HEK293T (cell line): Measurements from ENCODE around the gene KLHL26.

ENCODE experiments used
- CTCF ChIA-PET: fragments of 350-600 bp; formaldehyde crosslinking; extraction: SDS; loops from one replicate; lab custom pipeline; 2021; ENCODE audit warnings: antibody characterized with exemption, inconsistent platforms; lab: Yijun Ruan, JAX
- POLR2A ChIA-PET: fragments of 350-600 bp; formaldehyde crosslinking; extraction: SDS; loops from one replicate; lab custom pipeline; 2020; ENCODE audit warnings: antibody characterized with exemption, inconsistent platforms; lab: Yijun Ruan, JAX
- DNase-seq: peaks from one replicate; pipeline ENCODE4 v3.0.0; 2012; ENCODE audit warnings: mixed read lengths; ENCODE audit errors: extremely low spot score
- ARNT ChIP-seq: fragments of 450-650 bp; IDR thresholded peaks from 2 replicates; pipeline ENCODE4 v1.6.1; 2017; ENCODE audit warnings: mild to moderate bottlenecking
- BHLHE40 ChIP-seq: fragments of 450-650 bp; IDR thresholded peaks from 2 replicates; pipeline ENCODE4 v1.6.1; 2016; ENCODE audit warnings: mild to moderate bottlenecking, moderate library complexity, borderline replicate concordance
- CTBP1 ChIP-seq: fragments of 450-650 bp; IDR thresholded peaks from 2 replicates; pipeline ENCODE4 v1.6.1; 2016; ENCODE audit warnings: borderline replicate concordance
- ELF4 ChIP-seq: fragments of 450-650 bp; IDR thresholded peaks from 2 replicates; pipeline ENCODE4 v1.6.1; 2017; ENCODE audit warnings: antibody characterized with exemption
- FOXA1 ChIP-seq: fragments of 450-650 bp; IDR thresholded peaks from 2 replicates; pipeline ENCODE4 v1.6.1; 2016; ENCODE audit warnings: mild to moderate bottlenecking
- FOXK2 ChIP-seq: fragments of 450-650 bp; IDR thresholded peaks from 2 replicates; pipeline ENCODE4 v1.6.1; 2016; ENCODE audit warnings: mild to moderate bottlenecking
- FOXM1 ChIP-seq: fragments of 450-650 bp; IDR thresholded peaks from 2 replicates; pipeline ENCODE4 v1.6.1; 2017; ENCODE audit warnings: mild to moderate bottlenecking, borderline replicate concordance
- HDGF ChIP-seq: fragments of 450-650 bp; IDR thresholded peaks from 2 replicates; pipeline ENCODE4 v1.6.1; 2017; ENCODE audit warnings: antibody characterized with exemption, borderline replicate concordance
- L3MBTL2 ChIP-seq: fragments of 450-650 bp; conservative IDR thresholded peaks from 2 replicates; pipeline ENCODE4 v1.6.1; 2016; ENCODE audit warnings: mild to moderate bottlenecking
- LEF1 ChIP-seq: fragments of 450-650 bp; IDR thresholded peaks from 2 replicates; pipeline ENCODE4 v1.6.1; 2017; ENCODE audit warnings: mild to moderate bottlenecking, borderline replicate concordance
- NFRKB ChIP-seq: fragments of 450-650 bp; IDR thresholded peaks from 2 replicates; pipeline ENCODE4 v1.6.1; 2016; ENCODE audit warnings: mild to moderate bottlenecking, moderate library complexity
- PKNOX1 ChIP-seq: fragments of 450-650 bp; IDR thresholded peaks from 2 replicates; pipeline ENCODE4 v1.6.1; 2016
- SP1 ChIP-seq: fragments of 450-650 bp; IDR thresholded peaks from 2 replicates; pipeline ENCODE4 v1.6.1; 2017
- SUZ12 ChIP-seq: fragments of 450-650 bp; IDR thresholded peaks from 2 replicates; pipeline ENCODE4 v1.6.1; 2016; ENCODE audit warnings: mild to moderate bottlenecking
- TARDBP ChIP-seq: fragments of 450-650 bp; IDR thresholded peaks from 2 replicates; pipeline ENCODE4 v1.6.1; 2016
- ZNF384 ChIP-seq: fragments of 450-650 bp; IDR thresholded peaks from 2 replicates; pipeline ENCODE4 v1.6.1; 2016

Gene KLHL26

GRCh38 chr19:18651733-18652132 lies 14.9 kb downstream of the KLHL26 start:
- ChIA-PET POLR2A (no interaction called here), CTCF (no interaction called here)
- no peak for DNase-seq
- TF ChIP-seq TARDBP (no peak), PKNOX1 (no peak), BHLHE40 (no peak), ZNF384 (no peak), ARNT (no peak), FOXM1 (no peak), FOXK2 (no peak), LEF1 (no peak), FOXA1 (no peak), HDGF (no peak), L3MBTL2 (no peak), CTBP1 (no peak), NFRKB (no peak), SUZ12 (no peak), ELF4 (no peak), SP1 (no peak)

GRCh38 chr19:18653853-18654252 lies 17.0 kb downstream of the KLHL26 start:
- DNase-seq = no peak
- POLR2A ChIA-PET = no interaction called here
- TF ChIP-seq HDGF = no peak
- no peak for TF ChIP-seq ELF4
- TF ChIP-seq L3MBTL2 = no peak
- TF ChIP-seq SP1 = no peak
- TF ChIP-seq TARDBP = no peak
- TF ChIP-seq SUZ12 = no peak
- no peak for TF ChIP-seq ZNF384
- no peak for TF ChIP-seq CTBP1
- no peak for TF ChIP-seq FOXA1
- TF ChIP-seq BHLHE40 = no peak
- TF ChIP-seq FOXM1 = no peak
- no peak for TF ChIP-seq PKNOX1
- no peak for TF ChIP-seq NFRKB
- TF ChIP-seq ARNT = no peak
- TF ChIP-seq FOXK2 = no peak
- no peak for TF ChIP-seq LEF1
- CTCF ChIA-PET = no interaction called here

- TF ChIP-seq NFRKB (no peak), ARNT (no peak), TARDBP (no peak), SUZ12 (no peak), CTBP1 (no peak), FOXM1 (no peak), LEF1 (no peak), FOXA1 (no peak)
- CTCF ChIA-PET = no interaction called here
- no peak for DNase-seq
- POLR2A ChIA-PET = no interaction called here
These were observed 17.6 kb downstream of the KLHL26 start for GRCh38 chr19:18654469-18654868.

GRCh38 chr19:18655173-18655844 lies 18.5 kb downstream of the KLHL26 start:
- no peak for DNase-seq
- ChIA-PET CTCF (no interaction called here), POLR2A (no interaction called here)

More at GRCh38 chr19:18655173-18655844, 18.5 kb downstream of the KLHL26 start:
- TF ChIP-seq ZNF384 (no peak), L3MBTL2 (no peak), LEF1 (no peak), CTBP1 (no peak), HDGF (no peak), FOXK2 (no peak), TARDBP (no peak), SP1 (no peak), FOXM1 (no peak), BHLHE40 (no peak), ARNT (no peak), PKNOX1 (no peak), NFRKB (no peak), ELF4 (no peak), SUZ12 (no peak), FOXA1 (no peak)
